GM12873 (cell line): ENCODE measurements around the gene MRPS26.

Experiments used
- CTCF ChIP-seq: IDR thresholded peaks from 2 replicates; pipeline ENCODE4 v1.5.1; 2012; ENCODE audit warnings: low read depth, mild to moderate bottlenecking, moderate library complexity, low read length, control low read depth; ENCODE audit not compliant: insufficient read depth; ENCODE audit errors: missing control alignments

MRPS26 gene

GRCh38 chr20:3014179-3014578 is 31.7 kb upstream of the MRPS26 start:
- TF ChIP-seq CTCF = no peak

GRCh38 chr20:3014662-3015061 is 31.2 kb upstream of the MRPS26 start:
- TF ChIP-seq CTCF = no peak

DNA sequence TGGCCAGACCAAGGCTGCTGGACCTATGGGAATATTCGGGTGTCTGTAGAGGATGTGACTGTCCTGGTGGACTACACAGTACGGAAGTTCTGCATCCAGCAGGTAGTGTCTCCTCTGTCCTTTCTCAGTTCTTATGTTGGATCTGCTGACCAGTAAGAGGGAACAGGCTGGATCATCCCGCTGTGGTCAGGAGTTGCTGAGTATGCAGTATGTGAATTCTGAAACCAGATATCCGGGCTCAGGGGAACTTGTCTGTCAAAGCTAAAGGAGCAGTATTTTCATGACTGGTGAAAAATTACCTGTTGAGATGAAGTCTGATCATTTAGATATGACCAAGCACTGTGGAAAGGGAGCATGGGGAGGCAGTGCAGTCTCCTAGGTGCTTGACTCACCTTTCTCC is 24.5 kb upstream of the MRPS26 start:
- no peak for TF ChIP-seq CTCF

- no peak for TF ChIP-seq CTCF
Observed at GRCh38 chr20:3021777-3022176, 24.1 kb upstream of the MRPS26 start.

DNA sequence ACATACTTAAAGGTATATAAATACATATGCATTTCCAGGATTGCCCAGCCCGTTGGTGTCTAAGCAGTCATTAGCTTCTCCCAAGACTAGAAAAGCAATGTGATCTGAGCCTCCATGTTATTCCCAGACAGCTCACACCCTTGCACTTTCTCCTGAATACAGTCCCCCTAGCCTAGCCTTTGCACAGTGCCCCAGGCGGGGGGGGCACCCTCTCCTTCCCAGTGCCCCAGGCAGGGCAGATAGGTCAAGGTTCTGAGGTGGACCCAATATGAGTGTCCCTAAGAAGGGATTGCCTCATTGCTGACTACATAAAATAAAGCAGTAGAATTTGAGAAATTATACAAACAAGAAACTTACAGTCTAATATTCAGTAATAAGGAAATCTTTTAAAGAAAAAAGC is 17.9 kb upstream of the MRPS26 start:
- no peak for TF ChIP-seq CTCF

DNA sequence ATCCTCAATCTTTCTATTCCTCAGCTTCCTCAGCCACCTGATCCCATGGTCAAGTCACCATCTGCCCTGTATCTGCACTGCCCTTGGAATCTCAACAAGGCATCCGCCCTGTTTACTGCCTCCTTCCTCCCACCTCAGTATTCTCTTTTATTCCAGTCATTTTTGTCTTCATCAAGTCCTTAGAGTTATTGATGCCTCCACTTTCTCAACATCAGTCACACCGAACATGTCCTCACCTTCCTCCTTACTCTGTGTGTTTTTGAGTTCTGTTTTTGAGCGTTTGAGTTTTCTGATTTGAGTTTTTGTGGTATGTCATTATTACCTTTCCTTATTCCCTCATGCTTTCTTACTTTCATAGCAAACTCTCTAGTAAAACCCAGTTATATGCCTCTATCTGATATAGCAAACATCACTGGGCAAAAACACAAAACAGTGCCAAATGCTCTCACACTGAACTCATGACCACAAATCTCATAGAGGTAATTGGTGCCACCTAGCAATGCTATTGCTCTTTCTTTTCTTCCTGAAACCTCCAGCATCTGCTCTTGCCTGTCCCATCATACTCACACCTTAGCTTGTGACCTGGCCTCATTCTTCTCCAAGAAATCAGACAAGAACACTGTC is 14.2 kb upstream of the MRPS26 start:
- no peak for TF ChIP-seq CTCF

DNA sequence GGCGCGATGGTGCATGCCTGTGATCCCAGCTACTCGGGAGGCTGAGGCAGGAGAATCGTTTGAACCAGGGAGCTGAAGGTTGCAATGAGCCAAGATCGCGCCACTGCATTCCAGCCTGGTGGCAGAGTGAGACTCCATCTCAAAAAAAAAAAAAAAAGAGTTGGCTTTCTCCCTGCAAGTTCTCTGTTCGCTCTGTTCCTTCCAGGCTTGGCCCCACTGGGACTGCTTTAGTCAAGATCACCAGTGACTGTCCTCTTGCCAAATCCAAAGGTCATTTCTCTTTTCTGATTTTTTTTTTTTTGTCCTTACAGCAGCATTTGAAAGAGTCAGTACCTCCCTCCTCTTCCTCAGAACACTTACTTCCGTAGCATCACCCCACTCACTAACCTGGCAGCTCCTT is 13.2 kb upstream of the MRPS26 start:
- no peak for TF ChIP-seq CTCF
